Chondrocyte (in vitro differentiated cells): ENCODE data around the gene COPB1. TPM values are rescaled to one million over a fixed set of nuclear protein-coding genes. Genes with fewer than 3 reads are reported as not detected.

Source experiments
- DNase-seq: peaks from one replicate; pipeline ENCODE4 v3.0.0; 2021; ENCODE audit warnings: mixed read lengths, low spot score
- H3K27ac Mint-ChIP-seq: one replicate; pipeline ENCODE4 v1.8.0; 2021; ENCODE audit warnings: mild to moderate bottlenecking, moderate library complexity, mixed read lengths; ENCODE audit not compliant: unreplicated experiment
- H3K27me3 Mint-ChIP-seq: 2 replicates; pipeline ENCODE4 v1.8.0; 2021; ENCODE audit warnings: low read depth, mixed read lengths
- H3K36me3 Mint-ChIP-seq: 2 replicates; pipeline ENCODE4 v1.8.0; 2021; ENCODE audit warnings: low read depth, mixed read lengths
- H3K4me1 Mint-ChIP-seq: 2 replicates; pipeline ENCODE4 v1.8.0; 2021; ENCODE audit warnings: low read depth, mild to moderate bottlenecking, mixed read lengths
- H3K4me3 Mint-ChIP-seq: one replicate; pipeline ENCODE4 v1.8.0; 2021; ENCODE audit warnings: mild to moderate bottlenecking, moderate library complexity, mixed read lengths; ENCODE audit not compliant: unreplicated experiment
- H3K9me3 Mint-ChIP-seq: 2 replicates; pipeline ENCODE4 v1.8.0; 2021; ENCODE audit warnings: low read depth, mixed read lengths
- total RNA-seq: library from RNA; stranded (reverse); gene quantifications from 3 replicates; pipeline ENCODE4 v1.2.1, GENCODE V29; 2021
- TF ChIP-seq, protein P1 (sequence below): fragments of 200-600 bp; sonication (generic); IDR thresholded peaks from 2 replicates; pipeline ENCODE4 v1.5.0; 2021; ENCODE audit warnings: antibody characterized with exemption, mild to moderate bottlenecking, moderate library complexity

COPB1 gene
- total RNA-seq, 1 donor from 2014 or later, result 168 TPM

DNA sequence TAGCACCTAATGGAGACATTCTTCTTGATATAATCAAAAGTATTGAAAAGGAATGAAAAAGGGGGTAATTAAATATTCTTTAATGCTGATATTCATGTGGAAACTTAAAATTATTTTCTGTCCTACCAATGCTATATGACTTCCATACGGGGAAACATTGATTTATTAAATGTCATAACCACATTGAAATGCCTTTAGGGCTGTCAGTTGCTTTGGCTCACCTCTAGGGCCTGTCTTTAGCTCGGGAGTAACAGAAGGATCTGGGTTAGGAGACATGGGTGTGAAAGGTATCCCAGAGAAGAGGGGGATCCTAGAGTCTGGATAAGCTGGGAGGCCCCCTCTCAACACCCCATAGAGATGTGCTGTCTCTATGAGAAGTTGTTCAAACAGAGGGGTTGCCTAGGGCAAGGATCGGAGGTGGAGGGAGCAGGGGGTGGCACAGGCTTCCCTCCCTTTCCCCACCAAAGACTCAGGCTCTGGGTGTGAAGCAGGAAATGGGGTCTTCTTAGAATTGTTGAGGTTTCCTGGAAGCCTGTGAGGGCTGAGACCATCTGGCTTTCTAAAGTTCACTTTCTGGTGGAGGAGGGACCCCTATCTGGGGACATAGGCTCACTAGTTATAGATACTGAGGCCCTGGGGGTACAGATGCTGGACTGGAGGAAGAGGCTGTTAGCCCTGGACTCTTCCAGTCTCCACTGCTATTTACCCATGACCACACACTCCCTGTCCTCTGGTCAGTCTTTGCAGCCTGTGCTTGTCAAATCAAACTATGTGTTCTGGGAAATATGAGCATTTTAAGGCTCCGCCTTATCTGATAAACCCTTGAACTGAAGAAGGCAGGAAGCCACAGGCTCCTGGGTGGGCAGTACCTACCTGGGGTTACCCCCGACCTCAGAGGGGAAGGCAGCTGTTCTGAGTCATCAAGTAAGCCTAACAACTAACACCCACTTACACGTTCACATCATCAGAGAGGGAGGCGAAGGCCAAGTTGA lies 84.8 kb downstream of the COPB1 start:
- Mint-ChIP-seq H3K27me3 (no peaks in the 10 kb centered on the region), H3K4me3 (no peak overlapping the region), H3K27ac (no peak overlapping the region), H3K4me1 (peaks cover 55% of the 10 kb centered on the region), H3K36me3 (no peaks in the 10 kb centered on the region), H3K9me3 (no peaks in the 10 kb centered on the region)
- TF ChIP-seq, protein P1, sequence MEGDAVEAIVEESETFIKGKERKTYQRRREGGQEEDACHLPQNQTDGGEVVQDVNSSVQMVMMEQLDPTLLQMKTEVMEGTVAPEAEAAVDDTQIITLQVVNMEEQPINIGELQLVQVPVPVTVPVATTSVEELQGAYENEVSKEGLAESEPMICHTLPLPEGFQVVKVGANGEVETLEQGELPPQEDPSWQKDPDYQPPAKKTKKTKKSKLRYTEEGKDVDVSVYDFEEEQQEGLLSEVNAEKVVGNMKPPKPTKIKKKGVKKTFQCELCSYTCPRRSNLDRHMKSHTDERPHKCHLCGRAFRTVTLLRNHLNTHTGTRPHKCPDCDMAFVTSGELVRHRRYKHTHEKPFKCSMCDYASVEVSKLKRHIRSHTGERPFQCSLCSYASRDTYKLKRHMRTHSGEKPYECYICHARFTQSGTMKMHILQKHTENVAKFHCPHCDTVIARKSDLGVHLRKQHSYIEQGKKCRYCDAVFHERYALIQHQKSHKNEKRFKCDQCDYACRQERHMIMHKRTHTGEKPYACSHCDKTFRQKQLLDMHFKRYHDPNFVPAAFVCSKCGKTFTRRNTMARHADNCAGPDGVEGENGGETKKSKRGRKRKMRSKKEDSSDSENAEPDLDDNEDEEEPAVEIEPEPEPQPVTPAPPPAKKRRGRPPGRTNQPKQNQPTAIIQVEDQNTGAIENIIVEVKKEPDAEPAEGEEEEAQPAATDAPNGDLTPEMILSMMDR, result no peak
- no peak for DNase-seq

DNA sequence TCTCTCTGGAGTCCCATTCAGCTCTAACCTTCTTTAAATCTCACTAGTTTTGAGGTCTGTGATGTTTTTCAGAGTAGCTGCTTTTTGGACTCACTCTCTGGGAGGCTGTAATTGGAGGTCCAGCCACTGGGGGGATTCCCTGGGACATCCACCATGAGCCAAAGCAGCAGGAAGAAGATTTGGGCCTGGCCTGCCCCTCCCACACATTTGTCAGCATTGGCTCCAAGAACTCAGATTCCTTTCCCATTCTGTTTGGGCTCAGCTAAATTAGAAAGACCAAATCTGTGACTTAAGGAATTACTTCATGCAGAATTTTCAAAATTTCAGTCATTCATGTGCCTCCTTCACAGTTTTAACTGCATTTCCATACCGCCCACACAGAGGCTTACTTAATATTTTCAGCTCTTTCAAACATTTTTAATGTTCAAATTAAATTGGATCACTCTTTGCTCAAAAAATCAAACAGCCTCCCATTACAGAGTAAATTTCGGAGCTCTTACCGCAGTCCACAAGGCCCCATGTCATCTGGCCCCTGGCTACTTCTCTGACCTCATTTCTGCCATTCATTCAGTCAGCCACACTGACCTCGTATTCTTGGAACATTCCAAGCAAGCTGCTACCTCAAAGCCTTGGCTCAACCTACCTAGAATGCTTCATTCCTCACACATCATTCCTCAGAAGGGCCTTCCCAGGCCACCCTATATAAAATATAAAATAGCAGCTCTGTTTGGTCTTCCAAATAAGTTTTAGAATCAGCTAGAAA lies 86.1 kb downstream of the COPB1 start:
- H3K27me3 Mint-ChIP-seq, result no peaks in the 10 kb centered on the region
- H3K27ac Mint-ChIP-seq, result peak overlapping the region; percentile 90
- no peaks in the 10 kb centered on the region for H3K36me3 Mint-ChIP-seq
- DNase-seq, result no peak
- no peaks in the 10 kb centered on the region for H3K9me3 Mint-ChIP-seq
- H3K4me3 Mint-ChIP-seq, result no peak overlapping the region
- TF ChIP-seq, protein P1, result peak; percentile 67
- H3K4me1 Mint-ChIP-seq, result peaks cover 50% of the 10 kb centered on the region

DNA sequence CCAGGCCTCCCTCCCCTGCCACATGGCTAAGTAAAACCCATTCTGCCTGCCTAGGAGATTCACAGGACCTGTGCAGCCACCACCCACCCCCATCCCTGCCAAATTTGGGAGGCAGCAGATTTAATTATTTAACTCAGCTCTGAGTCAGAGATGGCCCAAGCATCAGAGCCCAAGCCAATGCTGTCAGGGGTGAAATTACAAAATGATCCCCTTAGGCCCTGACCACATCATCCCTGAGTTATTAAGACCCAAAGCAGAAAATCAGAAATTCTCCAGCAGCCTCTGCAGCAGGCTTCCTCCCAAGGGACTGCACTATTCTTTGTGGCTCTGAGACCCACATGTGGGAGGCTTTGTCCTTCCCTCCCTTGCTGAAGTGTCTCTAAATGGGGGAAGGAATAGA lies 87.8 kb downstream of the COPB1 start:
- Mint-ChIP-seq H3K36me3 (no peaks in the 10 kb centered on the region), H3K4me3 (no peak overlapping the region), H3K27ac (peak overlapping the region; percentile 59), H3K27me3 (no peaks in the 10 kb centered on the region), H3K4me1 (peaks cover 43% of the 10 kb centered on the region), H3K9me3 (no peaks in the 10 kb centered on the region)
- DNase-seq, result no peak
- TF ChIP-seq, protein P1, result no peak

DNA sequence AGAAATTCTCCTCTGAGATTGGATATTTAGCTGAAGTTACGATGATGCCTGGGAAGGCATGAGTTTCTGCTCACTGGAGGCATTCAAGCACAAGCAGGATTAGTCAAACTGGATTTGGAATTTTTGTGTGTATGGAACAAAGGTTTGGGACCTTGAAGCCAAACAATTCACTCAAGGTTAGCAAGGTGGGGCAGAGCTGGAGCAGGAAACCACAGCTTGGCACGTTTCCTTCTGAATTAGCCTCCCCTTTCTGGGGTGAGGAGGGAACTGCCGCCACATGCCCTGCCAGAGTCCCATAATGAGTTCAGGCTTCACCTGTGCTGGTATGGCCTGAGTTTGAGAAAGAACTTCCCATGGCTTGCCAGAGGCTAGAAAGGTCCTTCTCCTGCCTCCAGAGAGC lies 89.7 kb downstream of the COPB1 start:
- H3K27me3 Mint-ChIP-seq, result no peaks in the 10 kb centered on the region
- peaks cover 40% of the 10 kb centered on the region for H3K4me1 Mint-ChIP-seq
- H3K27ac Mint-ChIP-seq, result no peak overlapping the region
- DNase-seq, result no peak
- no peak overlapping the region for H3K4me3 Mint-ChIP-seq
- H3K36me3 Mint-ChIP-seq, result no peaks in the 10 kb centered on the region
- H3K9me3 Mint-ChIP-seq, result no peaks in the 10 kb centered on the region
- TF ChIP-seq, protein P1, result no peak

DNA sequence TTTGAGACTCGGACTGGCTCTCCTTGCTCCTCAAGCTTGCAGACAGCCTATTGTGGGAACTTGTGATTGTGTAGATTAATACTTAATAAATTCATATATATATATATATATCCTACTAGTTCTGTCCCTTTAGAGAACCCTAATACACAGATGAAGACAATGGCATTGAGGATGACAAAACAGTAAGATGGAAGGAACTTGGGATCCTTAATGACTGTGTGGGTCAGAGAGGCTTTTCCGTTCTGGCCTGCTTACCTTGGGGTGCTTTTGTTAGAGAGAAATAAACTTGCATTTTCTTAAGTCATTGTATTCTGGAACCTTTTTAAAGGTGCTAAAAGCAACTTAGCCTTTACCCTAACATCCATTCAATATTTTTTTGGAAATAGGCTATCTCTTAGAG lies 91.0 kb downstream of the COPB1 start:
- Mint-ChIP-seq H3K4me3 (no peak overlapping the region), H3K4me1 (peaks cover 28% of the 10 kb centered on the region), H3K27me3 (no peaks in the 10 kb centered on the region), H3K9me3 (no peaks in the 10 kb centered on the region), H3K36me3 (no peaks in the 10 kb centered on the region), H3K27ac (no peak overlapping the region)
- DNase-seq, result no peak
- TF ChIP-seq, protein P1, result no peak
